Measurements from ENCODE around the gene RELN. TPM values are rescaled to one million over a fixed set of nuclear protein-coding genes. Genes with fewer than 3 reads are reported as not detected.

RELN gene
- total and polyA plus RNA-seq, 2 of the 13 experiments (the other 11 are each of a cell fraction or from before 2014, with no cell fraction given) = 315 to 332 TPM

DNA sequence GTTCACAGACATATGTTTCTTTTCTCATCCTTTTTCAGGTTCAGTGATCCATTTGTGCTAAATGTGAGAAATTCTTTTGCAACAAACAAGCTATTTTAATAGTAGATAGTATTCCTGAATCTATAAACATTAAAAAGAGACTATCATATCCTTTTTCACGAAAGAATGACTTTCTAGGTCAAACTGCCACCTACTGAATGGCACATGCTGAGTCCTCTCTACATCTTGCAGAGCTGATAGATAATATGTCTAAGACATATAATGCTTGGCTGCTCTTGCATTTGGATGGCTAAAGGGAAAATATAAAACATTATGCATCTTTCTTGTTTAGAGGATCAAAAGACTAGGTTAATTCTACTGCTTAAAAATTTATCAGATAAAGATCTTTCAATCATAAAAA is 429.3 kb downstream of the RELN start (continued):
- TF ChIP-seq, protein P1, sequence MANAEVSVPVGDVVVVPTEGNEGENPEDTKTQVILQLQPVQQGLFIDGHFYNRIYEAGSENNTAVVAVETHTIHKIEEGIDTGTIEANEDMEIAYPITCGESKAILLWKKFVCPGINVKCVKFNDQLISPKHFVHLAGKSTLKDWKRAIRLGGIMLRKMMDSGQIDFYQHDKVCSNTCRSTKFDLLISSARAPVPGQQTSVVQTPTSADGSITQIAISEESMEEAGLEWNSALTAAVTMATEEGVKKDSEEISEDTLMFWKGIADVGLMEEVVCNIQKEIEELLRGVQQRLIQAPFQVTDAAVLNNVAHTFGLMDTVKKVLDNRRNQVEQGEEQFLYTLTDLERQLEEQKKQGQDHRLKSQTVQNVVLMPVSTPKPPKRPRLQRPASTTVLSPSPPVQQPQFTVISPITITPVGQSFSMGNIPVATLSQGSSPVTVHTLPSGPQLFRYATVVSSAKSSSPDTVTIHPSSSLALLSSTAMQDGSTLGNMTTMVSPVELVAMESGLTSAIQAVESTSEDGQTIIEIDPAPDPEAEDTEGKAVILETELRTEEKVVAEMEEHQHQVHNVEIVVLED (CRISPR knock-in tag; IDR thresholded peaks at IDR 0.05; ENCODE audit: borderline replicate concordance) = no peak
- TF ChIP-seq SOX5 (CRISPR knock-in tag; IDR thresholded peaks at IDR 0.05; ENCODE audit: borderline replicate concordance) (no peak), SMARCE1 (IDR thresholded peaks at IDR 0.05; ENCODE audit: borderline replicate concordance) (no peak), MED1 (CRISPR knock-in tag; IDR thresholded peaks at IDR 0.05) (no peak), KAT7 (CRISPR knock-in tag; IDR thresholded peaks at IDR 0.05; ENCODE audit: borderline replicate concordance) (no peak), MBNL3 (CRISPR knock-in tag; conservative IDR thresholded peaks at IDR 0.05) (no peak), ZSCAN20 (CRISPR knock-in tag; IDR thresholded peaks at IDR 0.05; ENCODE audit: borderline replicate concordance) (no peak), ZBTB2 (CRISPR knock-in tag; IDR thresholded peaks at IDR 0.05; ENCODE audit: low read depth) (no peak)
- TF ChIP-seq, protein P2, sequence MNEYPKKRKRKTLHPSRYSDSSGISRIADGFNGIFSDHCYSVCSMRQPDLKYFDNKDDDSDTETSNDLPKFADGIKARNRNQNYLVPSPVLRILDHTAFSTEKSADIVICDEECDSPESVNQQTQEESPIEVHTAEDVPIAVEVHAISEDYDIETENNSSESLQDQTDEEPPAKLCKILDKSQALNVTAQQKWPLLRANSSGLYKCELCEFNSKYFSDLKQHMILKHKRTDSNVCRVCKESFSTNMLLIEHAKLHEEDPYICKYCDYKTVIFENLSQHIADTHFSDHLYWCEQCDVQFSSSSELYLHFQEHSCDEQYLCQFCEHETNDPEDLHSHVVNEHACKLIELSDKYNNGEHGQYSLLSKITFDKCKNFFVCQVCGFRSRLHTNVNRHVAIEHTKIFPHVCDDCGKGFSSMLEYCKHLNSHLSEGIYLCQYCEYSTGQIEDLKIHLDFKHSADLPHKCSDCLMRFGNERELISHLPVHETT (CRISPR knock-in tag; conservative IDR thresholded peaks at IDR 0.05) = no peak
- TF ChIP-seq, protein P3, sequence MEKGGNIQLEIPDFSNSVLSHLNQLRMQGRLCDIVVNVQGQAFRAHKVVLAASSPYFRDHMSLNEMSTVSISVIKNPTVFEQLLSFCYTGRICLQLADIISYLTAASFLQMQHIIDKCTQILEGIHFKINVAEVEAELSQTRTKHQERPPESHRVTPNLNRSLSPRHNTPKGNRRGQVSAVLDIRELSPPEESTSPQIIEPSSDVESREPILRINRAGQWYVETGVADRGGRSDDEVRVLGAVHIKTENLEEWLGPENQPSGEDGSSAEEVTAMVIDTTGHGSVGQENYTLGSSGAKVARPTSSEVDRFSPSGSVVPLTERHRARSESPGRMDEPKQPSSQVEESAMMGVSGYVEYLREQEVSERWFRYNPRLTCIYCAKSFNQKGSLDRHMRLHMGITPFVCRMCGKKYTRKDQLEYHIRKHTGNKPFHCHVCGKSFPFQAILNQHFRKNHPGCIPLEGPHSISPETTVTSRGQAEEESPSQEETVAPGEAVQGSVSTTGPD (CRISPR knock-in tag; IDR thresholded peaks at IDR 0.05) = no peak
